GM12892 (cell line): ENCODE results near the gene TSC22D1.

ENCODE experiments used
- POLR2A ChIP-seq: IDR thresholded peaks from 2 replicates; pipeline ENCODE4 v1.6.1; 2011; ENCODE audit warnings: low read depth, low read length, control low read depth
- POLR2AphosphoS5 ChIP-seq: IDR thresholded peaks from 2 replicates; pipeline ENCODE4 v1.6.1; 2011; ENCODE audit warnings: low read depth, low read length, control low read depth
- TAF1 ChIP-seq: IDR thresholded peaks from 2 replicates; pipeline ENCODE4 v1.6.1; 2011; ENCODE audit warnings: low read depth, mild to moderate bottlenecking, control low read depth, low read length, borderline replicate concordance

- TF ChIP-seq POLR2AphosphoS5 = no peak
- no peak for TF ChIP-seq TAF1
- no peak for TF ChIP-seq POLR2A
Observed at GRCh38 chr13:44622708-44623107, 46.6 kb upstream of the TSC22D1 start.
